ENCODE data around the gene ZXDC. TPM values are rescaled to one million over a fixed set of nuclear protein-coding genes. Genes with fewer than 3 reads are reported as not detected.

Gene ZXDC
- total RNA-seq, 1 donor from 2014 or later, result 29.0 TPM

- no peak for DNase-seq (ENCODE audit: extremely low spot score, unreplicated experiment)
- no peaks in the 10 kb centered on the region for H3K36me3 Mint-ChIP-seq
- no peak overlapping the region for H3K27ac Mint-ChIP-seq
- no peaks in the 10 kb centered on the region for H3K9me3 Mint-ChIP-seq
- H3K4me1 Mint-ChIP-seq (ENCODE audit: unreplicated experiment), result peaks cover 26% of the 10 kb centered on the region
- TF ChIP-seq CTCF (conservative IDR thresholded peaks at IDR 0.05), result no peak
- no peaks in the 10 kb centered on the region for H3K27me3 Mint-ChIP-seq
- H3K4me3 Mint-ChIP-seq, result no peak overlapping the region
Measured at GRCh38 chr3:126483321-126483761, 7.7 kb upstream of the ZXDC start.

GRCh38 chr3:126482503-126483255 lies 7.0 kb upstream of the ZXDC start:
- Mint-ChIP-seq H3K4me3 (no peak overlapping the region), H3K27ac (no peak overlapping the region), H3K9me3 (no peaks in the 10 kb centered on the region), H3K27me3 (no peaks in the 10 kb centered on the region), H3K36me3 (no peaks in the 10 kb centered on the region), H3K4me1 (ENCODE audit: unreplicated experiment) (peaks cover 26% of the 10 kb centered on the region)
- DNase-seq (ENCODE audit: extremely low spot score, unreplicated experiment), result no peak
- TF ChIP-seq CTCF (conservative IDR thresholded peaks at IDR 0.05), result no peak

DNA sequence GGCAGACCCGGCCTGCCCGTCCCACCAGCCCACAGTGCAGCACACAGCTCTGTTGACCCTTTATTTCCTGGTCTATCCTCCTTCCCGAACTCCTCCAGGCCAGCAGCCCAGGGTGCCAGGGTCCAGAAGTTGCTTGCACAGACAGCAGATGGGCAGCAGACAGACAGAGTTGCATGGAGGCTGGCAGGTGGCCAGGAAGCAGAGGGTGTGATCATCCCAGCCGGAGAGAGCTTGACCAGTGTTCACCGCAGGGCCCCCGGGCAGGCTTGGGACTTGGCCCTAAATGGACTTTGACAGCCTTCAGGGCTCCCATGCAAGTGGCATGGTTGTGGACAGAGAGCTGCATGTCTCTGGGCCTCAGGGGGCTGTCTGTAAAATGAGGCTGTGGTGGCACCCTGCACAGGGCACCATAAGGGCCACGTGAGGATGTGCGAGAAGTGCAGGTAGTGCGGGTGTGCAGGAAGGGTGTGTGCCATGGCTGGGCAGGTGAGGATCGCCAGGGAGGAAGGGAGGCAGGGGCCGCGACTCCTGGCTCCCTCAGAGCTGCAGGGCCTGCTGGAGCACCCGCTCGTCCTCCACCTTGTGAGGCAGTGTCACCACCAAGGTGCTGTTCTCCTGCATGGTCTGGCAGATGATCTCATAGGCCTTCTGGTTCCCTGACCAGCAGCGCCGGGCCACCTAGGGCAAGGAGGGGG lies 6.3 kb upstream of the ZXDC start:
- Mint-ChIP-seq H3K4me1 (ENCODE audit: unreplicated experiment) (peaks cover 25% of the 10 kb centered on the region), H3K4me3 (no peak overlapping the region), H3K36me3 (no peaks in the 10 kb centered on the region), H3K27me3 (no peaks in the 10 kb centered on the region), H3K27ac (no peak overlapping the region), H3K9me3 (no peaks in the 10 kb centered on the region)
- no peak for DNase-seq (ENCODE audit: extremely low spot score, unreplicated experiment)
- no peak for TF ChIP-seq CTCF (conservative IDR thresholded peaks at IDR 0.05)

GRCh38 chr3:126480861-126481260 lies 5.2 kb upstream of the ZXDC start:
- Mint-ChIP-seq H3K4me3 (no peak overlapping the region), H3K27me3 (no peaks in the 10 kb centered on the region), H3K27ac (no peak overlapping the region), H3K4me1 (ENCODE audit: unreplicated experiment) (peaks cover 23% of the 10 kb centered on the region), H3K36me3 (no peaks in the 10 kb centered on the region), H3K9me3 (no peaks in the 10 kb centered on the region)
- DNase-seq (ENCODE audit: extremely low spot score, unreplicated experiment), result no peak
- TF ChIP-seq CTCF (conservative IDR thresholded peaks at IDR 0.05), result no peak

DNA sequence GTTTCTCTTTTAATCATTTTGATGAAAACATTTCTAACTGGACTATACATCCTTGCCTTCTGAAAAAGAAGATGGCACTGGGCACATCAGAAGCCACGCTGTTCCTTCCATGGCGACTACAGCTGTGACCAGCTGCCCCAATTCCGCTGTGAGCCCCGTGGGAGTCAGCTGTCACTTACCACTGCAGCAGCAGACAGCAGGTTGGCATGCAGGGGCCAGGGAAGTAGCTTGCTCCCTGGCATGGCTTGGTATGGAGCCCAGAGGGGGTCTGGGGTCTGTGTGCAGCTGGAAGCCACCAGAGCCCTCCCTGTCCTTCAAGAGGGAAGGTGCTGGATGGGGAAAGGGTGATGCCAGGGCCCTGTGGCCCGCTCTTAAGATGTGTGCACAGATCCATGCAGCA lies 4.5 kb upstream of the ZXDC start:
- H3K4me3 Mint-ChIP-seq, result no peak overlapping the region
- no peaks in the 10 kb centered on the region for H3K27me3 Mint-ChIP-seq
- no peak for DNase-seq (ENCODE audit: extremely low spot score, unreplicated experiment)
- H3K9me3 Mint-ChIP-seq, result no peaks in the 10 kb centered on the region
- H3K36me3 Mint-ChIP-seq, result no peaks in the 10 kb centered on the region
- TF ChIP-seq CTCF (conservative IDR thresholded peaks at IDR 0.05), result no peak
- peaks cover 23% of the 10 kb centered on the region for H3K4me1 Mint-ChIP-seq (ENCODE audit: unreplicated experiment)
- no peak overlapping the region for H3K27ac Mint-ChIP-seq
